H9 (cell line): ENCODE data around the gene TMEM59L. TPM values are rescaled to one million over a fixed set of nuclear protein-coding genes. Genes with fewer than 3 reads are reported as not detected.

Experiments used
- DNase-seq: peaks from one replicate; pipeline ENCODE4 v3.0.0-alpha.2; 2017
- H2AFZ ChIP-seq: one replicate; pipeline ENCODE4 v1.6.1; 2013; ENCODE audit warnings: mild to moderate bottlenecking, low read length, control low read depth, moderate library complexity
- H2AK5ac ChIP-seq: 2 replicates; pipeline ENCODE4 v1.6.1; 2013; ENCODE audit warnings: low read length, control low read depth, mixed read lengths; ENCODE audit not compliant: insufficient read length
- H2BK120ac ChIP-seq: one replicate; pipeline ENCODE4 v1.6.1; 2013; ENCODE audit warnings: low read depth, mild to moderate bottlenecking, low read length, control low read depth, inconsistent platforms; ENCODE audit not compliant: poor library complexity, severe bottlenecking
- H2BK12ac ChIP-seq: 2 replicates; pipeline ENCODE4 v1.6.1; 2013; ENCODE audit warnings: low read length, control low read depth, mixed read lengths, low read depth; ENCODE audit not compliant: insufficient read length
- H2BK15ac ChIP-seq: 2 replicates; pipeline ENCODE4 v1.6.1; 2013; ENCODE audit warnings: low read depth, low read length, control low read depth
- H2BK20ac ChIP-seq: one replicate; pipeline ENCODE4 v1.6.1; 2013; ENCODE audit warnings: low read depth, mild to moderate bottlenecking, low read length, control low read depth, inconsistent platforms; ENCODE audit not compliant: poor library complexity, severe bottlenecking
- H2BK5ac ChIP-seq: 2 replicates; pipeline ENCODE4 v1.6.1; 2013; ENCODE audit warnings: low read length, control low read depth, mixed read lengths; ENCODE audit not compliant: insufficient read length
- H3K14ac ChIP-seq: 2 replicates; pipeline ENCODE4 v1.6.1; 2013; ENCODE audit warnings: low read length, control low read depth; ENCODE audit not compliant: insufficient read depth
- H3K18ac ChIP-seq: 2 replicates; pipeline ENCODE4 v1.6.1; 2013; ENCODE audit warnings: low read depth, mild to moderate bottlenecking, mixed read lengths, low read length, control low read depth; ENCODE audit not compliant: insufficient read length
- H3K23ac ChIP-seq: 2 replicates; pipeline ENCODE4 v1.6.1; 2013; ENCODE audit warnings: low read length, control low read depth, mixed read lengths, low read depth; ENCODE audit not compliant: insufficient read length
- H3K23me2 ChIP-seq: 2 replicates; pipeline ENCODE4 v1.6.1; 2013; ENCODE audit warnings: low read depth, mild to moderate bottlenecking, mixed read lengths, low read length, control low read depth; ENCODE audit not compliant: insufficient read length, poor library complexity, severe bottlenecking
- H3K27ac ChIP-seq: 2 replicates; pipeline ENCODE4 v1.5.1; 2013; ENCODE audit warnings: low read length, control low read depth, mixed read lengths, low read depth; ENCODE audit not compliant: insufficient read length
- H3K27me3 ChIP-seq: 2 replicates; pipeline ENCODE4 v1.6.1; 2013; ENCODE audit warnings: low read length, control low read depth, inconsistent platforms; ENCODE audit not compliant: insufficient read depth
- H3K4ac ChIP-seq: 2 replicates; pipeline ENCODE4 v1.6.1; 2013; ENCODE audit warnings: low read depth, mild to moderate bottlenecking, control low read depth, inconsistent platforms, low read length, moderate library complexity
- H3K4me1 ChIP-seq: 2 replicates; pipeline ENCODE4 v1.6.1; 2013; ENCODE audit warnings: low read length, control low read depth, inconsistent platforms; ENCODE audit not compliant: insufficient read depth
- H3K4me2 ChIP-seq: 2 replicates; pipeline ENCODE4 v1.6.1; 2013; ENCODE audit warnings: low read length, control low read depth, mixed read lengths; ENCODE audit not compliant: insufficient read length, insufficient read depth
- H3K56ac ChIP-seq: 2 replicates; pipeline ENCODE4 v1.6.1; 2013; ENCODE audit warnings: low read depth, mild to moderate bottlenecking, mixed read lengths, low read length, control low read depth; ENCODE audit not compliant: insufficient read length
- H3K79me1 ChIP-seq: 2 replicates; pipeline ENCODE4 v1.6.1; 2013; ENCODE audit warnings: low read depth, mild to moderate bottlenecking, moderate library complexity, low read length, control low read depth, inconsistent platforms; ENCODE audit not compliant: insufficient read depth, poor library complexity, severe bottlenecking
- H3K79me2 ChIP-seq: 2 replicates; pipeline ENCODE4 v1.6.1; 2013; ENCODE audit warnings: low read length, control low read depth, inconsistent platforms; ENCODE audit not compliant: insufficient read depth
- H3K9ac ChIP-seq: 2 replicates; pipeline ENCODE4 v1.6.1; 2013; ENCODE audit warnings: low read length, control low read depth, mixed read lengths; ENCODE audit not compliant: insufficient read length; ENCODE audit errors: extremely low read depth
- H3K9me3 ChIP-seq: one replicate; pipeline ENCODE4 v1.6.1; 2013; ENCODE audit warnings: low read depth, low read length, inconsistent platforms; ENCODE audit not compliant: control insufficient read depth
- H3T11ph ChIP-seq: one replicate; pipeline ENCODE4 v1.6.1; 2013; ENCODE audit warnings: mild to moderate bottlenecking, low read length, control low read depth, inconsistent platforms
- H4K20me1 ChIP-seq: one replicate; pipeline ENCODE4 v1.6.1; 2013; ENCODE audit not compliant: control insufficient read depth, insufficient read length, insufficient read depth
- H4K5ac ChIP-seq: 2 replicates; pipeline ENCODE4 v1.6.1; 2013; ENCODE audit warnings: low read depth, mild to moderate bottlenecking, mixed read lengths, low read length, control low read depth; ENCODE audit not compliant: insufficient read length
- H4K8ac ChIP-seq: replicated peaks from 2 replicates; pipeline ENCODE4 v1.6.1; 2013; ENCODE audit warnings: low read length, control low read depth, mixed read lengths, low read depth; ENCODE audit not compliant: insufficient read length
- H4K91ac ChIP-seq: 2 replicates; pipeline ENCODE4 v1.6.1; 2013; ENCODE audit warnings: low read depth, mild to moderate bottlenecking, moderate library complexity, mixed read lengths, low read length, control low read depth; ENCODE audit not compliant: insufficient read length
- H3K27ac Mint-ChIP-seq, 3 experiments: 2 replicates in 2 of 3; 3 replicates in 1 of 3; pipeline ENCODE4 v1.8.0; 2020 to 2021; ENCODE audit warnings: mixed read lengths in 3 of 3, mild to moderate bottlenecking in 1 of 3, moderate library complexity in 1 of 3
- H3K27me3 Mint-ChIP-seq: 2 replicates; pipeline ENCODE4 v1.8.0; 2021; ENCODE audit warnings: low read depth, mild to moderate bottlenecking, moderate library complexity, mixed read lengths
- H3K36me3 Mint-ChIP-seq, 3 experiments: 2 replicates in 2 of 3; 3 replicates in 1 of 3; pipeline ENCODE4 v1.8.0; 2020 to 2021; ENCODE audit warnings: low read depth in 3 of 3, mixed read lengths in 3 of 3; ENCODE audit not compliant: insufficient read depth in 1 of 3
- H3K4me1 Mint-ChIP-seq, 2 experiments: 2 replicates each; pipeline ENCODE4 v1.8.0; 2020; ENCODE audit warnings: mixed read lengths in 2 of 2
- H3K4me3 Mint-ChIP-seq, 2 experiments: 2 replicates in 1 of 2; 3 replicates in 1 of 2; pipeline ENCODE4 v1.8.0; 2020 to 2021; ENCODE audit warnings: mild to moderate bottlenecking in 2 of 2, mixed read lengths in 2 of 2, moderate library complexity in 1 of 2
- H3K9me3 Mint-ChIP-seq, 2 experiments: 2 replicates in 1 of 2; 3 replicates in 1 of 2; pipeline ENCODE4 v1.8.0; 2020; ENCODE audit warnings: mild to moderate bottlenecking in 2 of 2, mixed read lengths in 2 of 2, moderate library complexity in 1 of 2
- CTCF ChIP-seq: fragments of 200-600 bp; sonication (generic); conservative IDR thresholded peaks from 3 replicates; pipeline ENCODE4 v1.8.0; 2021; ENCODE audit warnings: antibody characterized with exemption, mild to moderate bottlenecking
- WGBS: extraction: QIAGEN DNeasy Blood & Tissue Kit; methylation state at CpG from one replicate; pipeline ENCODE4 v1.1.7; 2013; ENCODE audit warnings: missing lambda C conversion rate, low lambda C conversion rate, mixed read lengths; ENCODE audit not compliant: insufficient read length; ENCODE audit errors: extremely low coverage; 5-methylcytosine and 5-hydroxymethylcytosine counted together
- total RNA-seq: library from RNA; stranded (reverse); gene quantifications from 2 replicates; pipeline ENCODE4 v1.2.1, GENCODE V29; 2021

The TMEM59L gene
- total RNA-seq, 1 experiment from 2014 or later, result 12.0 TPM

- Histone ChIP-seq H3K23me2 (peaks cover 15% of the 10 kb centered on the region), H3K4me1 (peaks cover 2% of the 10 kb centered on the region; the same call in 1 of the 2 replicates), H3K27me3 (no peaks in the 10 kb centered on the region), H3K9me3 (no peaks in the 10 kb centered on the region), H2BK12ac (no peak overlapping the region), H3K79me2 (no peaks in the 10 kb centered on the region), H3K56ac (no peak overlapping the region), H4K5ac (no peak overlapping the region), H2BK15ac (no peak overlapping the region), H4K91ac (no peak overlapping the region), H3K27ac (no peak overlapping the region), H2BK5ac (no peak overlapping the region), H2BK120ac (no peak overlapping the region), H4K8ac (no peak overlapping the region), H3T11ph (no peak overlapping the region), H3K9ac (no peak overlapping the region), H3K4ac (no peak overlapping the region), H3K23ac (no peak overlapping the region), H3K18ac (no peak overlapping the region), H3K4me2 (no peak overlapping the region), H3K14ac (no peak overlapping the region), H4K20me1 (no peaks in the 10 kb centered on the region), H2AFZ (no peak overlapping the region), H3K79me1 (no peaks in the 10 kb centered on the region), H2AK5ac (no peak overlapping the region), H2BK20ac (no peak overlapping the region)
- H3K27me3 Mint-ChIP-seq, result peaks cover 7% of the 10 kb centered on the region
- DNase-seq, result no peak
- H3K27ac Mint-ChIP-seq, result peak overlapping the region in 1 of 3 experiments; percentile 42; a peak in 2 of 7 replicates
- no CpG with 5 or more reads among the region's 12 CpGs for WGBS
- peaks cover 3 to 13% (median 5%) of the 10 kb centered on the region in 3 experiments; a peak in 6 of 7 replicates for H3K36me3 Mint-ChIP-seq
- H3K4me3 Mint-ChIP-seq, result peak overlapping the region; percentile 43 to 77; a peak in 3 of 5 replicates
- no peak for TF ChIP-seq CTCF
- H3K4me1 Mint-ChIP-seq, result peaks cover 20 to 22% of the 10 kb centered on the region in 2 experiments
- no peaks in the 10 kb centered on the region; a peak in 1 of 5 replicates for H3K9me3 Mint-ChIP-seq
These were observed 25.1 kb upstream of the TMEM59L start for GRCh38 chr19:18587561-18587960.
